Mononuclear cell (primary cell): Measurements from ENCODE around the gene TRMT112. TPM values are rescaled to one million over a fixed set of nuclear protein-coding genes. Genes with fewer than 3 reads are reported as not detected.

Experiments
- H3K27me3 ChIP-seq: 2 replicates; pipeline ENCODE4 v1.6.0; 2011; ENCODE audit warnings: low read length, control low read depth; ENCODE audit not compliant: insufficient read depth
- H3K4me1 ChIP-seq: 2 replicates; pipeline ENCODE4 v1.5.1; 2011; ENCODE audit warnings: mild to moderate bottlenecking, low read length, control low read depth; ENCODE audit not compliant: insufficient read depth
- H3K4me3 ChIP-seq: 2 replicates; pipeline ENCODE4 v1.5.1; 2011; ENCODE audit warnings: mild to moderate bottlenecking, low read length, moderate library complexity
- H3K9me3 ChIP-seq: 2 replicates; pipeline ENCODE4 v1.5.1; 2011; ENCODE audit warnings: low read depth, mild to moderate bottlenecking, control low read depth, low read length
- total RNA-seq: library from RNA; depleted of rRNA; stranded (reverse); fragments of >200 nt; gene quantifications from one replicate; pipeline ENCODE4 v1.2.3, GENCODE V29; 2012

Gene TRMT112
- total RNA-seq, 1 donor = 62.1 TPM

DNA sequence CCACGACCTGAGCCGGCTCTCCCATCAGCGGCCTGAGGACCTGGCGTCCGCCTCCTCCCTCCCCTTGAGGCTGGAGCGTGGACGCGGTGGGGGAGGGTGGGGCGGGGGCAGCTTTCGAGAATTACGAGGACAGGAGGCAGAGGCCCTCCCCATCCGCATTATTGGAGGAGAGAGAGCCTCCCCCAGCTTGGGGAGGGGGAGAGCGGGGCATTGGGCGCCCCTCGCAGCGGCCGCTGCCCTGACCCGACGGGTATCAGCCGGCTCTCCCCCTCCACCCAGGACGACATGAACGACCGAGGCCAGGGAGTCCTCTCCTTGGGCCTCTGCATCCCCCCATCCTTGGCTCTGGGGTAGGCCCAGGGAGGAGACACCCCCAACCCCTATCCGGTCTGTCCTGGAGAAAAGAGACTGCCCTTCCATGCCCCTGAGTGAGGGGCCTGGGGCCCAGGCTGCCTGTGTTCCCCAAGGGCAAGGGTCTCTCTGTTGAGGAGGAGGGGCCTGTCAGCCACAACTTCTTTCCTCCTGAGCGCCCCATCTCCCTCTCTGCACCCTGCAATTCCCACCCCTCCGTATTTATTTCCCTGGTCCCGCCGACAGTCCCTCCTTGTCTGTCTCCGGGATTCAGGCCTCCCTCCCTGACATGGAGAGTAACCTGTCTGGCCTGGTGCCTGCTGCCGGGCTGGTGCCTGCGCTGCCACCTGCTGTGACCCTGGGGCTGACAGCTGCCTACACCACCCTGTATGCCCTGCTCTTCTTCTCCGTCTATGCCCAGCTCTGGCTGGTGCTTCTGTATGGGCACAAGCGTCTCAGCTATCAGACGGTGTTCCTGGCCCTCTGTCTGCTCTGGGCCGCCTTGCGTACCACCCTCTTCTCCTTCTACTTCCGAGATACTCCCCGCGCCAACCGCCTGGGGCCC is 31.2 kb downstream of the TRMT112 start:
- Histone ChIP-seq H3K4me3 (peak overlapping the region; percentile 77), H3K27me3 (peaks cover 12% of the 10 kb centered on the region), H3K9me3 (no peaks in the 10 kb centered on the region), H3K4me1 (peaks cover 19% of the 10 kb centered on the region)

GRCh38 chr11:64284962-64285884 is 32.1 kb downstream of the TRMT112 start, which contains the start of gene GPR137:
GPR137 (plus strand) TSS chr11:64285848; CDS start chr11:64286525, 677 bp downstream.
- peaks cover 19% of the 10 kb centered on the region for H3K4me1 ChIP-seq
- H3K4me3 ChIP-seq = peak within 1 kb of the TSS; percentile 77
- no peaks in the 10 kb centered on the region for H3K9me3 ChIP-seq
- peaks cover 3% of the 10 kb centered on the region for H3K27me3 ChIP-seq

DNA sequence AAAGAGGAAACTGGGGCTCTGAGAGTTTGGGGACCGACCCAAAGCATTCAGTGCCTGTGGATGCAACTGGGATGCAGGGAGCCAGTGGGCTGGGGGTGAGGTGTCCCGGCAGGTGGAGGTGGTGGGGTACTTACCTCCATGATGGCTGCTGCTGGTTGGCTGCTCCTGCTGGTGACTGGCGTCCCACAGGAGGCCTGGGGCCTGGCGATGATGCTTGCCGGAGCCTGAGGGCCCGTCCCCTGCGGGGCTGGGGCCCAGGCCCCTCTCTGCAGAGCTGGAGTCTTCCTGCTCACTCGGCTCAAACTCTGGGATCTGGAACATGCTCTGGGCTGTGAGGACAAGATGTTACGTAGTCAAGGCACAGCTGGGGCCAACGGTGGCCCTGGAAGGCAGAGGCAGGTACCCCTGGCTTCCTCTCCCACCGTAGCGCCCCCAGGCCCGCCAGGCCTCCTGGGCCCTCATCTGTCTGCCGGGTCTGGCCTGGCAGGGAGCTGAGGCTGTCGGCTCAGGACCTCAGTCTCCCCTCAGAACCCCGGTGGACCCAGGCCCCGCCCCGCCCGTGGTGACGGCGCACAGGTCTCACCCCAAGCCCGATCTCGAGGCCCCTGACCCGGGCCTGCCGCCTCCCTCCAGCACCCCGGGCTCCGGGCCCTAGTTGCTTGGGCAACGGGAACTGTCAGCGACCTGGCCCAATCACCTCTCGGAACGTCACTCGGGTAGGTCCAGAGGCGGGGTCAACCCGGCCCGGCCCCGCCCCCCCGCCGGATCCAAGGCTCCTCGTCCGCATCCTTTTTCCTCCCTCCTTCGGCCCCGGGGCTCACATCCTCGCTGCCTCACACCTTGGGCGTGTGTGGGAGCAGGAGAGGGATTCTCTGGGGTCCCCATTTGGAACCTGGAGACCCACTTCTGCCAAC is 33.1 kb downstream of the TRMT112 start, which contains the start of gene BAD:
Gene BAD, minus strand, starts transcription at position 618 of the 914 bp plus-strand sequence. Its CDS starts 297 bp downstream, at position 321.
- Histone ChIP-seq H3K4me1 (peaks cover 19% of the 10 kb centered on the region), H3K9me3 (no peaks in the 10 kb centered on the region), H3K27me3 (no peaks in the 10 kb centered on the region)

DNA sequence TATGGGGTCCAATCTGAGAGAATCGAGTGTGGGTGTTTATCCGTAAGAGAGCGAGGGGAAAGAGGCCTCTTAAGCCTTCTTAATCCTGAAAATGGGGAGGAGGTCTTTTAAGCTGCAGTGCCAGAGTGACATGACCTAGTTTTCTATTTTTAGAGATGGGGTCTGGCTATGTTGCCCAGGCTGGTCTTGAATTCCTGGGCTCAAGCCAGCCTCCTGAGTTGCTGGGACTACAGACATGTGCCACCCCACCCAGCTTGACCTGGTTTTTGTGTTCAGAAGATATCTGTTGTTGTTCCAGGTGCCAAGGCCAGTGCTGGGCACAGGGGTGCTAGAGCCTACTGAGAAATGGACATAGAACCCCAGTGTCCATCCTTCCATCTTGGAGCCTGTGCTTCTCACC is 34.3 kb downstream of the TRMT112 start:
- Histone ChIP-seq H3K9me3 (no peaks in the 10 kb centered on the region), H3K4me1 (peaks cover 19% of the 10 kb centered on the region), H3K4me3 (no peak overlapping the region), H3K27me3 (no peaks in the 10 kb centered on the region)

More for the DNA sequence above, 33.1 kb downstream of the TRMT112 start, which contains the start of gene BAD:
- H3K4me3 ChIP-seq = peak within 1 kb of the TSS; percentile 77

DNA sequence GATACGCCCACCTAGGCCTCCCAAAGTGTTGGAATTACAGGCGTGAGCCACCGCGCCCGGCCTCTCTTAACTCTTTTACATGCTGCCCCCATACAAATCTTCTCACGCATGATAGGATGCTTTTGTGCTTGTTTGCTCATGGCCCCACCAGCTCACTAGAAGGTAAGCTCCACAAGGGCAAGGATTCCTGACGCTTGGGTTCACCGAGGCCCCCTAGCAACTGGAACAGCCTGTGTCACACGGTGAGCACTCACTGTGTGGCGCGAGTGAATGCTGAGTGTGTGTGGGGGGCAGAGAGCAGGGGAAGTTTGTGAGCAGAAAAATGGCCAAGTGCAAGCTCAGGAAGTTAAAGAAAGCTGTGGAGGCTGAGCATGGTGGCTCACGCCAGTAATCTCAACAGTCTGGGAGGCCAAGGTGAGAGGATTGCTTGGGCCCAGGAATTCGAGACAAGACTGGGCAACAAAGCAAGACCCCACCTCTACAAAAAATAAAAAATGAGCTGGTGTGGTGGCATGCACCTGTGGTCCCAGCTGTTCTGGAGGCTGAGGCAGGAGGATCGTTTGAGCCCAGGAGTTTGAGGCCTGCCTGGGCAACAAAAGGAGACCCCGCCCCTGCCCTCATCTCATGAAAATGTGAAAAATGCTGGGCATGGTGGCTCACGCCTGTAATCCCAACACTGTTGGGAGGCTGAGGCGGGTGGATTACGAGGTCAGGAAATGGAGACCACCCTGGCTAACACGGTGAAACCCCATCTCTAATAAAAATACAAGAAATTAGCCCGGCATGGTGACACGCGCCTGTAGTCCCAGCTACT is 35.2 kb downstream of the TRMT112 start:
- H3K4me3 ChIP-seq = no peak overlapping the region
- peaks cover 19% of the 10 kb centered on the region for H3K4me1 ChIP-seq
- no peaks in the 10 kb centered on the region for H3K9me3 ChIP-seq
- H3K27me3 ChIP-seq = no peaks in the 10 kb centered on the region

DNA sequence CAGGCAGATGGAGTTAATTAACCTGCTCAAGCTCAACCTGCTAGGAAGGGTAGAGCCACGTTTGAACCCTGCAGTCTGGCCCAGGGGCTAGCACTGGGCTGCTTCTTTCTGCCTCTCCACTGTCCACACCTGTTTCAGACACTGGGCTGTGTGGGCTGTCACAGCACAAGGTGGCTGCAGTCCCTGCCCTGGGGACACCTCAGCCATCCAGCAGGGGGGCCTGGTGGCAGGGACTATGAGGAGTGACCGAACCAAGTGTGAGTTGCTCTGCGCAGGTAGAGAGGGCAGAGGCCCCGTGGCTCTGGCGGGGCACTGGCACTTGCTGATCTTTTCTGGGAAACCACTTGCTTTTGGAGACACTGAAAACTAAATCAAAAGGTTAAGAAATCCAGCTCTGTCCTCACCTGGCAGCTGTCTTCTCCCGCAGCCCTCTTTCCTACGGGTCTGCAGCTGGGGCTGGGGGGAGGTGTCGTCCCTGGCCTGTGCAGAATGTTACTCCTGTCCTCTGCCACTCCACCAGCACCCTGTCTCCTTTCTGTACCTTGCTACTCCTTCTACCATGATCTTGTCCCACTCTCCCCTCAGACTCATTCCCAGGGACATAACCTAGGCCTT is 38.7 kb downstream of the TRMT112 start:
- Histone ChIP-seq H3K4me1 (peaks cover 4% of the 10 kb centered on the region), H3K27me3 (no peaks in the 10 kb centered on the region), H3K4me3 (no peak overlapping the region), H3K9me3 (no peaks in the 10 kb centered on the region)

DNA sequence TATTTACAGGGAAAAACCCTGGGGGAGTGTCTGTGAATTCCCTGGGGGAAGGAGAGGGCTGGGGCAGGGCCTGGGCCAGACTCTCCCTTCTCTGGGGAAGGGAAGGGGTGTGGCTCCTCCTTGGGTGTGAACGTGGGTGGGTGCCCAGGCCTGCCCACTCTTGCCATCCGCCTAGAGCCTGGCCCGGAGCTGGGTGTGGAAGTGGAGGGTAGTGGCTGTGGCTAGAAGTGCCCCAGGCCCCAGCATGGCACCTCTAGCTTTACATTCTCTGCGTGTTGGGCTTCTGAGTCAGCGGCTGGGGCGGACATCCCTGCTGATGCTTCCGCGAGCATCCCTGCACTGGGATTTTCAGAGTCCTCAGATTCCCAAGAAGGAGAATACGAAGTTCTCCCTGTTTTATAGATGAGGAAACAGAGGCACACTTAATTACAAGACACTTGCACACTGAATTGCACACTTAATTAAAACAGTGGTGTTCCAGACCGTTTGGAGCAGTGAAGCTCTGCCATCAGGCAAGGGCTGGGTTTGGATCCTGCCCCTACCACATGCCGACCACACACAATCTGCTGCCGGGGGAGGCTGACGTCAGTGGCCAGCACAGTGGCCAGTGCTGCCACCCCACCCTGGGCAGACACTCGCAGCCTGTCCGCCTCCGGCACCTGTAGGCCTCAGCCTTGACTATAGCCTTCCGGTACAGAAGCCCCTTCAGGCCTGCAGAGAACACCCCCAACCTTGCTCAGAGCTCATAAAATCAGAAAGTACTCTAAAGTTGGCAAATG is 40.5 kb downstream of the TRMT112 start:
- Histone ChIP-seq H3K27me3 (no peaks in the 10 kb centered on the region), H3K4me3 (no peak overlapping the region), H3K9me3 (no peaks in the 10 kb centered on the region), H3K4me1 (peaks cover 5% of the 10 kb centered on the region)

- no peaks in the 10 kb centered on the region for H3K27me3 ChIP-seq
- peaks cover 9% of the 10 kb centered on the region for H3K4me1 ChIP-seq
- H3K9me3 ChIP-seq = no peaks in the 10 kb centered on the region
- H3K4me3 ChIP-seq = no peak overlapping the region
Measured at GRCh38 chr11:64275841-64276240, 41.5 kb downstream of the TRMT112 start.

GRCh38 chr11:64275031-64275800 is 42.1 kb downstream of the TRMT112 start:
- no peaks in the 10 kb centered on the region for H3K9me3 ChIP-seq

GRCh38 chr11:64269540-64270220 is 47.7 kb downstream of the TRMT112 start:
- H3K4me1 ChIP-seq = peaks cover 35% of the 10 kb centered on the region
- no peaks in the 10 kb centered on the region for H3K9me3 ChIP-seq
- no peaks in the 10 kb centered on the region for H3K27me3 ChIP-seq
- peak overlapping the region; percentile 66 for H3K4me3 ChIP-seq

More at GRCh38 chr11:64275031-64275800, 42.1 kb downstream of the TRMT112 start:
- no peaks in the 10 kb centered on the region for H3K27me3 ChIP-seq
- no peak overlapping the region for H3K4me3 ChIP-seq
- H3K4me1 ChIP-seq = peaks cover 15% of the 10 kb centered on the region

DNA sequence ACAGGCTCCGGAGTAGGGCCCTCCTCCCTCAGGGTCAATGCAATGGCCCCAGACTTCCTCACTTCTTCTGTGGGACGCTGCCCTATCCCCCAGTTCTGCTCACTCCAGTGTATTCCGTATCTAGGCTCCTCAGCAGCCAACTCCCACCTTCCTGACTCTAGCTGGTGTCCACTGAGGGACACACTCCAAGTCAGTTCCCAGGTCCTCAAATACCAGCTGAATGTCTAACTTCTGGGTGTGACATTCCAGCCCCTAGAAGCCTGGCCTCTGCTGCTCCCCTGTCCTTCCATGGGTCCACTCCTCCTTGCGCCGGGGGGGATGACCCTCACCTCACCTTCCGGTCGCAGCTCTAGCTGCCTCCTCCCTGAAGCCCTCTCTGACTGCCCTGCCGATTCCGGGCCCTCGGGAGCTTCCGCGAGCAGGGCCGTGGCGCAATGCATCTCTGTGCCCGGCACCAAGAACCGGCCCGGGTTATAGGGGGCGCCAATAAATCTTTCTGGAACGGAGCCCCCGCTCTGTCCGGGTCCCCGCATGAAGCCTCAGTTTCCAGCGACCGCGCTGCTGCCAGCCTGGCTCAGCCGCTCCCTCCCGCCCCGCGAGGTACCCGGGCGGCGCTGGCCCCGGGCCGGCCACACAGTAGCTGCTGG is 48.3 kb downstream of the TRMT112 start:
- Histone ChIP-seq H3K27me3 (no peaks in the 10 kb centered on the region), H3K9me3 (no peaks in the 10 kb centered on the region), H3K4me1 (peaks cover 35% of the 10 kb centered on the region), H3K4me3 (peak overlapping the region; percentile 66)
